HT-29 (cell line): ENCODE results near the gene UBE2I. TPM values are rescaled to one million over a fixed set of nuclear protein-coding genes. Genes with fewer than 3 reads are reported as not detected.

Experiments
- DNase-seq: peaks from one replicate; pipeline ENCODE4 v3.0.0-alpha.2; 2015; ENCODE audit warnings: low spot score
- total RNA-seq: library from RNA; depleted of rRNA; stranded (reverse); fragments of >200 nt; shearing (Covaris generic); gene quantifications from 2 replicates; pipeline ENCODE4 v1.2.3, GENCODE V29; 2014

UBE2I gene
- total RNA-seq, 1 experiment from 2014 or later: 116 TPM

- no peak for DNase-seq
Measured at GRCh38 chr16:1277151-1277598, 32.3 kb upstream of the UBE2I start.

GRCh38 chr16:1277617-1278282 is 31.7 kb upstream of the UBE2I start:
- DNase-seq: no peak

GRCh38 chr16:1278477-1278876 is 31.0 kb upstream of the UBE2I start:
- no peak for DNase-seq

GRCh38 chr16:1279081-1279944 is 30.1 kb upstream of the UBE2I start:
- no peak for DNase-seq

GRCh38 chr16:1279945-1280589 is 29.4 kb upstream of the UBE2I start:
- DNase-seq: no peak

GRCh38 chr16:1280783-1281182 is 28.7 kb upstream of the UBE2I start:
- DNase-seq: no peak

GRCh38 chr16:1281517-1281916 is 27.9 kb upstream of the UBE2I start:
- no peak for DNase-seq

- DNase-seq: no peak
Measured at GRCh38 chr16:1282324-1282973, 27.0 kb upstream of the UBE2I start.

GRCh38 chr16:1283296-1283695 is 26.1 kb upstream of the UBE2I start:
- DNase-seq: no peak

GRCh38 chr16:1283996-1284616 is 25.3 kb upstream of the UBE2I start:
- no peak for DNase-seq

- DNase-seq: no peak
Measured at GRCh38 chr16:1285669-1286512, 23.5 kb upstream of the UBE2I start.

GRCh38 chr16:1286513-1287094 is 22.8 kb upstream of the UBE2I start:
- no peak for DNase-seq

GRCh38 chr16:1287982-1288670 is 21.3 kb upstream of the UBE2I start:
- DNase-seq: no peak

GRCh38 chr16:1288813-1289476 is 20.5 kb upstream of the UBE2I start:
- DNase-seq: no peak

GRCh38 chr16:1289477-1289866 is 20.0 kb upstream of the UBE2I start:
- no peak for DNase-seq

- no peak for DNase-seq
Measured at GRCh38 chr16:1290063-1290501, 19.4 kb upstream of the UBE2I start.

GRCh38 chr16:1290860-1291575 is 18.4 kb upstream of the UBE2I start:
- peak; percentile 31 for DNase-seq

GRCh38 chr16:1291576-1291974 is 17.9 kb upstream of the UBE2I start:
- DNase-seq: no peak
